Mesothelial cell of epicardium (in vitro differentiated cells): ENCODE data around the gene OSBPL8. TPM values are rescaled to one million over a fixed set of nuclear protein-coding genes. Genes with fewer than 3 reads are reported as not detected.

Source experiments
- DNase-seq, 2 experiments: peaks; one replicate each; pipeline ENCODE4 v3.0.0; 2021; ENCODE audit warnings: low spot score in 2 of 2; ENCODE audit not compliant: unreplicated experiment in 2 of 2
- H3K27ac Mint-ChIP-seq: 2 replicates; pipeline ENCODE4 v1.8.0; 2021; ENCODE audit warnings: mixed read lengths
- H3K27me3 Mint-ChIP-seq: 2 replicates; pipeline ENCODE4 v1.8.0; 2021; ENCODE audit warnings: low read depth, mixed read lengths
- H3K36me3 Mint-ChIP-seq: 2 replicates; pipeline ENCODE4 v1.8.0; 2021; ENCODE audit warnings: mixed read lengths
- H3K4me1 Mint-ChIP-seq: 2 replicates; pipeline ENCODE4 v1.8.0; 2021; ENCODE audit warnings: mixed read lengths
- H3K4me3 Mint-ChIP-seq: 2 replicates; pipeline ENCODE4 v1.8.0; 2021; ENCODE audit warnings: mild to moderate bottlenecking, moderate library complexity, mixed read lengths
- H3K9me3 Mint-ChIP-seq: 2 replicates; pipeline ENCODE4 v1.8.0; 2021; ENCODE audit warnings: mixed read lengths
- total RNA-seq: library from RNA; stranded (reverse); gene quantifications from 3 replicates; pipeline ENCODE4 v1.2.1, GENCODE V29; 2021
- TF ChIP-seq, protein P1 (sequence below): fragments of 200-600 bp; sonication (generic); IDR thresholded peaks from one replicate; pipeline ENCODE4 v1.5.0; 2021; ENCODE audit warnings: antibody characterized with exemption; ENCODE audit not compliant: unreplicated experiment

OSBPL8 gene
- total RNA-seq, 1 donor from 2014 or later: 51.5 TPM

DNA sequence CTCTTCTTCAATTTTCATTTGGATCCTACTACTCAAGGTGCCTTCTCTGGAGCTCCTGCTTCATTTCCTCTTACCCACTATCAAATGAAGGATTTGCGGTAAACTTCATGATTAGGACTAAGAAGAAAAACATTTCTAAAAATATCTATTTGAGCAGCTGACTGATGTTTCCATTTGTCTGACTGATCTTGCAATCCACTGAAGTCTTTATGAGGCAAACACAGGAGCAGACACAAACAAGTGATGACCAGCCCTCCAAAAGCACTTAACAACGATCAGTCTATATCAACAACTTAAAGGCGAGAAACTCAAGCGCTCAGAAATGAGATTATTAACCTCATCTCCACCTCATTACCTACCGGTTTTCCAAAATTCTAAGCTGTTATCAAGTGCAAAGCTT is 26.2 kb downstream of the OSBPL8 start:
- H3K4me1 Mint-ChIP-seq: peaks cover 6% of the 10 kb centered on the region
- no peaks in the 10 kb centered on the region for H3K27me3 Mint-ChIP-seq
- H3K27ac Mint-ChIP-seq: no peak overlapping the region
- no peak for DNase-seq
- TF ChIP-seq, protein P1, sequence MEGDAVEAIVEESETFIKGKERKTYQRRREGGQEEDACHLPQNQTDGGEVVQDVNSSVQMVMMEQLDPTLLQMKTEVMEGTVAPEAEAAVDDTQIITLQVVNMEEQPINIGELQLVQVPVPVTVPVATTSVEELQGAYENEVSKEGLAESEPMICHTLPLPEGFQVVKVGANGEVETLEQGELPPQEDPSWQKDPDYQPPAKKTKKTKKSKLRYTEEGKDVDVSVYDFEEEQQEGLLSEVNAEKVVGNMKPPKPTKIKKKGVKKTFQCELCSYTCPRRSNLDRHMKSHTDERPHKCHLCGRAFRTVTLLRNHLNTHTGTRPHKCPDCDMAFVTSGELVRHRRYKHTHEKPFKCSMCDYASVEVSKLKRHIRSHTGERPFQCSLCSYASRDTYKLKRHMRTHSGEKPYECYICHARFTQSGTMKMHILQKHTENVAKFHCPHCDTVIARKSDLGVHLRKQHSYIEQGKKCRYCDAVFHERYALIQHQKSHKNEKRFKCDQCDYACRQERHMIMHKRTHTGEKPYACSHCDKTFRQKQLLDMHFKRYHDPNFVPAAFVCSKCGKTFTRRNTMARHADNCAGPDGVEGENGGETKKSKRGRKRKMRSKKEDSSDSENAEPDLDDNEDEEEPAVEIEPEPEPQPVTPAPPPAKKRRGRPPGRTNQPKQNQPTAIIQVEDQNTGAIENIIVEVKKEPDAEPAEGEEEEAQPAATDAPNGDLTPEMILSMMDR: no peak
- no peak overlapping the region for H3K4me3 Mint-ChIP-seq
- peaks cover 11% of the 10 kb centered on the region for H3K9me3 Mint-ChIP-seq
- H3K36me3 Mint-ChIP-seq: peaks cover 11% of the 10 kb centered on the region

DNA sequence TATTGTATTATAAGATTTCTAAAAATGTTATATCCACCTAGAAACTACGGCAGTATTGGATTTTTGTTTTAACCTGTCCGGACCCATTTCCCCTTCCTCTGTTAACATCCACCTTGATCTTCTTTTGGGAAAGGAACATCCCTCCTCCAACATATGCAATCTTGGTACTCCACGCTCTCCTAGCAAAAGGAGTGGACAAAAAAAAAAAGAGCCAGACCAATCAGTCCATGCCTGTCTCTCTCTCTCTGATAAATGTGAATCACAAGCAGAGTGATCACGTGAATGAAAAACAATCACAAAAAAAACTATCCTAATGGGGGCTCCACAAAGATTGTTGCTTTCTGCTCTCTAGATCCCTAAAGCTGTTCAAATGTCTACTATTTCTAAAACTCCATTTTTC is 27.1 kb downstream of the OSBPL8 start:
- Mint-ChIP-seq H3K4me1 (peaks cover 6% of the 10 kb centered on the region), H3K9me3 (peaks cover 11% of the 10 kb centered on the region)
- TF ChIP-seq, protein P1: no peak

DNA sequence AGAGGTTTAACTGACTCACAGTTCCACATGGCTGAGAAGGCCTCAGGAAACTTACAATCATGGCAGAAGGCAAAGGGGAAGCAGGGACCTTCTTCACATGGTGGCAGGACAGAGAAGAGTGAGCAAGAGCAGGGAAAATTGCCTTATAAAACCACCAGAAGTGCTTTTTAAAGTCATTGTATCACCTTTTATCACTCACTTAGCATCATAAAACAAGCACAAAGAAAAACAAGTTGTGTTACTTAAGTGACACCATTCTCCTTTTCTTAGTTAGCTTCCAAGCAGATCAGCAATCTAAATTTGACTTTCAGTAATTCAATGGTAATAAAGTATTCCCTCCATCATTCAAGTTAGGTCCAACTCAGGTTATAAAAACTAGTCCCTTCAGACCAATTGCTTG is 28.5 kb downstream of the OSBPL8 start:
- Mint-ChIP-seq H3K36me3 (peaks cover 12% of the 10 kb centered on the region), H3K4me3 (no peak overlapping the region), H3K4me1 (peaks cover 6% of the 10 kb centered on the region), H3K27me3 (no peaks in the 10 kb centered on the region), H3K27ac (no peak overlapping the region), H3K9me3 (peaks cover 14% of the 10 kb centered on the region)
- TF ChIP-seq, protein P1: no peak
- DNase-seq: no peak

More for the DNA sequence above, 27.1 kb downstream of the OSBPL8 start:
- no peak overlapping the region for H3K4me3 Mint-ChIP-seq
- H3K27ac Mint-ChIP-seq: no peak overlapping the region
- H3K36me3 Mint-ChIP-seq: peaks cover 12% of the 10 kb centered on the region
- no peak for DNase-seq
- no peaks in the 10 kb centered on the region for H3K27me3 Mint-ChIP-seq

DNA sequence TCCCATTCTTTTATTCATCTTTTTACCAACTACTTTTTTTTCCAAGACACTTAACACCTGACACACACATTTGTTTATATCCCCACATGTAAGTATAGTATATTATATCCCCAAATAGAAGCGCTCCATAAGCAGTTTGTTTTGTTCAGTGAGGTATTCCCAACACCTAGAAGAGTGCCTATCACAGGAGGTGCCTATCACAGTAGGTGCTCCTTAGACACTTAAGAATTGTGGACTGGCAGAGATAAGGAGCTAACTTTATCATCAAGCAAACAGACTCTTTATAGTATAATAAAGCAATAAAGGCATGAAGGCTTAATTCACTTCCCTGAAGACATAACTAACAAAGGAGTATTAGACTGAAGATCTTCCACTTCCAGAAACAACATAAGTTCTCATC is 29.1 kb downstream of the OSBPL8 start:
- peaks cover 6% of the 10 kb centered on the region for H3K4me1 Mint-ChIP-seq
- H3K4me3 Mint-ChIP-seq: no peak overlapping the region
- peaks cover 7% of the 10 kb centered on the region for H3K36me3 Mint-ChIP-seq
- peaks cover 10% of the 10 kb centered on the region for H3K9me3 Mint-ChIP-seq
- no peak overlapping the region for H3K27ac Mint-ChIP-seq
- TF ChIP-seq, protein P1: no peak
- DNase-seq: no peak
- H3K27me3 Mint-ChIP-seq: no peaks in the 10 kb centered on the region

DNA sequence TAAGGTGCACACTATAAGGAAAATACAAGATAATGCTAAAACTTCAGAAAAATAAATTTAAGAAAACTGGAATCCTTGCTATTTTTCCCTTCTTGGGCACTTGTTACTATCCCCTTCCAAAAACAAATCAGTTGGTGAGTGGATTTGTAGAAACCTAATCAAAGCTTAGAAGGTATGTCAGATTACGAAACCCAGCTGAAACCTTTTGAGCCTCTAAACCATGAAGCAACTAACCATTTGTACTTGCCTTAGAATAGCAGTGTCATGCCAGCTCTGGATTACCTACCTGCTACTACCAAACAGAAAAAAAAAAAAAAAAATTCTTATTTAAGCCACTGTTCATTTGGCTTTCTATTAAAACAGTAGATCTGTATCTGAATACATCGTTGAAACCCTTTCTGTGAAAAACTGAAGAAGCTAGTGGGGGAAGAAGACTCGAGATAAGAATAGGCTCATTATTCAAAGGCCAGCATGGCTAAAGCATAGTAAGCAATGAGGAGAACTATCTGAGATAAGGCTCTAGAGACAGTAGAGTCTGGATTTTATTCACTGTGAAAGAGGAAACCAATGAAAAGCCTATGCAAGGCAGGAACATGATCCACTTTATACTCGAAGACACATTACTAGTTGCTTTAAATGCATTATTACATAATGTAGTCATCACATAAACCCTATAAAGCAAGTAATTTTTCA is 30.2 kb downstream of the OSBPL8 start:
- Mint-ChIP-seq H3K9me3 (peaks cover 5% of the 10 kb centered on the region), H3K4me3 (no peak overlapping the region), H3K4me1 (peaks cover 6% of the 10 kb centered on the region), H3K36me3 (peaks cover 4% of the 10 kb centered on the region), H3K27ac (peak overlapping the region; percentile 31), H3K27me3 (no peaks in the 10 kb centered on the region)
- DNase-seq: no peak
- TF ChIP-seq, protein P1: no peak
